Natural killer cell (primary cell): ENCODE measurements around the gene PPP2R5C. TPM values are rescaled to one million over a fixed set of nuclear protein-coding genes. Genes with fewer than 3 reads are reported as not detected.

Experiments used
- ATAC-seq, 3 donors: fragments of 150-1000 bp in 2 of 3; fragments of 200-7000 bp in 1 of 3; cut with Tn5 transposase; 1 replicate in 1 of 3; 2 replicates in 2 of 3; pipeline ENCODE4 v1.10.0; 2021; ENCODE audit warnings: mild to moderate bottlenecking in 2 of 3, moderate library complexity in 2 of 3
- DNase-seq, 2 donors: peaks; one replicate each; pipeline versions ENCODE4 v3.0.0 to v3.0.0-alpha.2; 2013 to 2021; ENCODE audit warnings: mixed read lengths in 1 of 2
- H3K27ac ChIP-seq: one replicate; pipeline ENCODE4 v1.5.1; 2013; ENCODE audit warnings: mild to moderate bottlenecking, low read length
- H3K27me3 ChIP-seq: one replicate; pipeline ENCODE4 v1.6.1; 2013; ENCODE audit warnings: low read length; ENCODE audit not compliant: control insufficient read depth, insufficient read depth
- H3K36me3 ChIP-seq: one replicate; pipeline ENCODE4 v1.6.1; 2013; ENCODE audit warnings: low read length; ENCODE audit not compliant: control insufficient read depth, insufficient read depth
- H3K4me1 ChIP-seq: one replicate; pipeline ENCODE4 v1.6.1; 2013; ENCODE audit warnings: low read length; ENCODE audit not compliant: control insufficient read depth, insufficient read depth
- H3K4me3 ChIP-seq: one replicate; pipeline ENCODE4 v1.5.1; 2013; ENCODE audit warnings: low read length
- H3K9me3 ChIP-seq: one replicate; pipeline ENCODE4 v1.6.1; 2013; ENCODE audit warnings: low read length; ENCODE audit not compliant: control insufficient read depth, insufficient read depth
- H3K27ac Mint-ChIP-seq, 2 donors: one replicate each; pipeline ENCODE4 v1.8.0; 2022; ENCODE audit warnings: mild to moderate bottlenecking in 2 of 2, mixed read lengths in 2 of 2, moderate library complexity in 1 of 2
- H3K27me3 Mint-ChIP-seq, 2 donors: one replicate each; pipeline ENCODE4 v1.8.0; 2022; ENCODE audit warnings: low read depth in 2 of 2, mixed read lengths in 2 of 2
- H3K36me3 Mint-ChIP-seq: one replicate; pipeline ENCODE4 v1.8.0; 2022; ENCODE audit warnings: mixed read lengths
- H3K4me1 Mint-ChIP-seq, 2 donors: one replicate each; pipeline ENCODE4 v1.8.0; 2022; ENCODE audit warnings: mixed read lengths in 2 of 2
- H3K4me3 Mint-ChIP-seq: one replicate; pipeline ENCODE4 v1.8.0; 2022; ENCODE audit warnings: mild to moderate bottlenecking, moderate library complexity, mixed read lengths
- H3K9me3 Mint-ChIP-seq, 2 donors: one replicate each; pipeline ENCODE4 v1.8.0; 2022; ENCODE audit warnings: mixed read lengths in 2 of 2
- WGBS: methylation state at CpG from one replicate; pipeline ENCODE4 v1.1.7; 2013; ENCODE audit warnings: missing lambda C conversion rate; ENCODE audit not compliant: insufficient coverage; 5-methylcytosine and 5-hydroxymethylcytosine counted together
- intact Hi-C: fragments of 100-400 bp; cut with micrococcal nuclease; formaldehyde crosslinking; loops from one replicate; pipeline ENCODE4 v1.14.2; 2022
- total RNA-seq, 4 donors: library from RNA; stranded (reverse); fragments of 120-200 nt in 1 of 4; gene quantifications; one replicate each; pipeline versions ENCODE4 v1.2.3 to v1.2.4, GENCODE V29; 2013 to 2022
- TF ChIP-seq, protein P1 (sequence below): fragments of 200-600 bp; IDR thresholded peaks from one replicate; pipeline ENCODE4 v1.8.0; 2022; ENCODE audit warnings: antibody characterized with exemption

PPP2R5C gene
- total RNA-seq, 3 donors from 2014 or later (not counting 1 experiment from before 2014, with no cell fraction given), result 716 to 779 (median 736) TPM

DNA sequence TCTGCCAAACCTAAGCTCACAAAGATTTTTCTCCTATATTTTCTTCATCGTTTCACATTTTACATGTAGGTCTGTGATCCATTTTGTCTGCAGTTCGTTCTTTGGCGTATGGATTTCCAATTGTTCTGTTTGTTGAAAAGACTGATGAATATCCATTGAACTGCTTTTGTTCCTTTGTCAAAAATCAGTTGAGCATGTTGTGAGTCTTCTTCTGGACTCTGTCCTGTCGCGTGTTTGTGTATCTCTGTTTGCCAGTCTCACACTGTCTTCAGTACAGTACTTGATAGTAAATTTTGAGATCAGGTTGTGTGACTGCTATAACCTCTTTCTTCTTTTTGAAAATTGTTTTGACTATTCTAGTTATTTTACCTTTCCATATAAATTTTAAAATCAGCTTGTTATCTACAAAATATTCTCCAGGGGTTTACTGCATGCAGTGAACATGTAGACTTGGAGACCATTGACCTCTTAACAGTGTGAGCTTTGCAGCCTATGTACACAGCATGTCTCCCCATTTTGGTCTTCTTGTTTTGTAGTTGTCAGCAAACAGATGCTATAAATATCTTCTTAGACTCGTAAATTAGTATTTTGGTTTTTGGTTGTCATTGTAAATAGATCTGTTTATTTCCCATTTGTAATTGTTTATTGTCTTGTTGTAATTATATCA, 108.9 kb downstream of the PPP2R5C start:
- peaks cover 10% of the 10 kb centered on the region for H3K4me1 ChIP-seq
- intact Hi-C loops, result no loop called here
- H3K27ac Mint-ChIP-seq, result peak overlapping the region; percentile 57 to 88
- peaks cover 63% of the 10 kb centered on the region in 2 donors for H3K4me1 Mint-ChIP-seq
- no peaks in the 10 kb centered on the region for H3K27me3 ChIP-seq
- H3K36me3 Mint-ChIP-seq, result no peaks in the 10 kb centered on the region
- H3K27me3 Mint-ChIP-seq, result no peaks in the 10 kb centered on the region
- TF ChIP-seq, protein P1, sequence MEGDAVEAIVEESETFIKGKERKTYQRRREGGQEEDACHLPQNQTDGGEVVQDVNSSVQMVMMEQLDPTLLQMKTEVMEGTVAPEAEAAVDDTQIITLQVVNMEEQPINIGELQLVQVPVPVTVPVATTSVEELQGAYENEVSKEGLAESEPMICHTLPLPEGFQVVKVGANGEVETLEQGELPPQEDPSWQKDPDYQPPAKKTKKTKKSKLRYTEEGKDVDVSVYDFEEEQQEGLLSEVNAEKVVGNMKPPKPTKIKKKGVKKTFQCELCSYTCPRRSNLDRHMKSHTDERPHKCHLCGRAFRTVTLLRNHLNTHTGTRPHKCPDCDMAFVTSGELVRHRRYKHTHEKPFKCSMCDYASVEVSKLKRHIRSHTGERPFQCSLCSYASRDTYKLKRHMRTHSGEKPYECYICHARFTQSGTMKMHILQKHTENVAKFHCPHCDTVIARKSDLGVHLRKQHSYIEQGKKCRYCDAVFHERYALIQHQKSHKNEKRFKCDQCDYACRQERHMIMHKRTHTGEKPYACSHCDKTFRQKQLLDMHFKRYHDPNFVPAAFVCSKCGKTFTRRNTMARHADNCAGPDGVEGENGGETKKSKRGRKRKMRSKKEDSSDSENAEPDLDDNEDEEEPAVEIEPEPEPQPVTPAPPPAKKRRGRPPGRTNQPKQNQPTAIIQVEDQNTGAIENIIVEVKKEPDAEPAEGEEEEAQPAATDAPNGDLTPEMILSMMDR, result no peak
- 87% methylated on average over 5 of the region's 6 CpGs for WGBS
- ATAC-seq (no peak), DNase-seq (no peak)
- no peak overlapping the region for H3K4me3 Mint-ChIP-seq
- peaks cover 3% of the 10 kb centered on the region for H3K36me3 ChIP-seq
- no peaks in the 10 kb centered on the region for H3K9me3 Mint-ChIP-seq
- H3K27ac ChIP-seq, result no peak overlapping the region
- H3K9me3 ChIP-seq, result no peaks in the 10 kb centered on the region
- H3K4me3 ChIP-seq, result no peak overlapping the region

DNA sequence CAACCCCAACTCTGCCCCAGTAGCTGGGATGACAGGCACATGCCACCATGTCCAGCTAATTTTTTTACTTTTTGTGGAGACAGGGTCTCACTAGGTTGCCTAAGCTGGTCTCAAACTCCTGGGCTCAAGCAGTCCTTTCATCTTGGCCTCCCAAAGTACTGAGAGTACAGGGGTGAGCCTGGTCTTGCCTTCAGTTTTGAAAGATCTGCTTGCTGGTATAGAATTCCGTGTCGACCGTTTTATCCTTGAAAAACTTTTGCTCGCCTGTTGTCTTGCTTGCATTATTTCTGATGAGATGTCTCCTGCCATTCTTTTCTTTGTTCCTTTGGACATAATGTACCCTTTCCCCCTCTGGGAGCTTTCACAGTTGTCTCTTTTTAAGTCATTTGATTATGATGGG, 110.8 kb downstream of the PPP2R5C start:
- Mint-ChIP-seq H3K27me3 (no peaks in the 10 kb centered on the region), H3K4me3 (no peak overlapping the region), H3K4me1 (peaks cover 80 to 82% of the 10 kb centered on the region in 2 donors), H3K27ac (peak overlapping the region; percentile 57 to 88), H3K9me3 (no peaks in the 10 kb centered on the region), H3K36me3 (no peaks in the 10 kb centered on the region)
- Histone ChIP-seq H3K4me3 (no peak overlapping the region), H3K4me1 (peaks cover 20% of the 10 kb centered on the region), H3K9me3 (no peaks in the 10 kb centered on the region), H3K27ac (peak overlapping the region; percentile 6), H3K27me3 (no peaks in the 10 kb centered on the region), H3K36me3 (no peaks in the 10 kb centered on the region)
- WGBS, result 96% methylated on average over 4 of the region's 4 CpGs
- intact Hi-C loops, result no loop called here
- TF ChIP-seq, protein P1, result no peak
- no peak for ATAC-seq
- DNase-seq, result no peak

DNA sequence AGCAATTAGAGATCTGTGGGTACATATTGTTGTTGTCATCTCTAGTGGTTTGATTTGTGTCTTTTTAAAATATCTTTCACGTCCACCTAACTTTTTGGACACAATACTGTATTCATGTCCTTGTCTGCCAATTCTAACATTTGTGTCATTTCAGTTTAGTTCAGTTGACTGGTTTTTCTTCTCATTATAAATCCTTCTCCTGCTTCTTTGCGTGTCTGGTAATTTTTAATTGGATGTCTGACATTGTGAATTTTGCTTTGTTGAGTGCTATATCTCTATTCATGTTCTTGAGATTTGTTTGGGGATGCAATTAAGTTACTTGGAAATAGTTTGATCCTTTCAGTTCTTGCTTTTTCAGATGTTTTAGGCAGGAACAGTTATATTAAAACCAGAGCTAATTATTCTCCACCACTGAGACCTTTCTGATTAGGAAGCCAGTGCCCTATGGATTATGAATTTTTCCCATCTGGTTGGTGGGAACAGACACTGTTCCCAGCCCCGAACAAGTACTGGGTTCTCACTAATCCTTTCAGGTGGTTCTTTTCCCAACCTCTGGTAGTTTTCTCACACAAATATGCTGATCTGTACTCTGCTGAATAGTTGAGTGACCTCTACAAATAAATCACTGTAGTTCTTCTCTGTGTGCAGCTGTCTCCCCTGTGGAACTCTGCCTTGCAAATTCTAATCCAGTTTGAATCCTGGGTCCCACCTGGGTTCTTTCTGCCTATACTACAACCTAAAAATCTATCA, 111.7 kb downstream of the PPP2R5C start:
- H3K36me3 Mint-ChIP-seq, result no peaks in the 10 kb centered on the region
- intact Hi-C loops, result no loop called here
- H3K27ac ChIP-seq, result no peak overlapping the region
- H3K9me3 ChIP-seq, result no peaks in the 10 kb centered on the region
- no peaks in the 10 kb centered on the region for H3K27me3 ChIP-seq
- no peaks in the 10 kb centered on the region for H3K36me3 ChIP-seq
- no peaks in the 10 kb centered on the region for H3K27me3 Mint-ChIP-seq
- DNase-seq (no peak), ATAC-seq (no peak)
- WGBS, result 100% methylated on average over 1 of the region's 3 CpGs
- peaks cover 29% of the 10 kb centered on the region for H3K4me1 ChIP-seq
- peaks cover 84 to 86% of the 10 kb centered on the region in 2 donors for H3K4me1 Mint-ChIP-seq
- H3K9me3 Mint-ChIP-seq, result no peaks in the 10 kb centered on the region
- TF ChIP-seq, protein P1, result no peak
- peak overlapping the region; percentile 28 for H3K4me3 Mint-ChIP-seq
- H3K27ac Mint-ChIP-seq, result peak overlapping the region; percentile 57 to 88
- no peak overlapping the region for H3K4me3 ChIP-seq
